Effector CD4-positive, alpha-beta T cell (primary cell): ENCODE measurements around the gene GAMT.
"Not testable (repeated sequence)": the region's sequence is repeated elsewhere in the genome, so short reads cannot be mapped to it uniquely, and the experiment has no call there.

Experiments used
- DNase-seq: peaks from one replicate; pipeline ENCODE4 v3.0.0-alpha.2; 2020

GAMT gene

DNA sequence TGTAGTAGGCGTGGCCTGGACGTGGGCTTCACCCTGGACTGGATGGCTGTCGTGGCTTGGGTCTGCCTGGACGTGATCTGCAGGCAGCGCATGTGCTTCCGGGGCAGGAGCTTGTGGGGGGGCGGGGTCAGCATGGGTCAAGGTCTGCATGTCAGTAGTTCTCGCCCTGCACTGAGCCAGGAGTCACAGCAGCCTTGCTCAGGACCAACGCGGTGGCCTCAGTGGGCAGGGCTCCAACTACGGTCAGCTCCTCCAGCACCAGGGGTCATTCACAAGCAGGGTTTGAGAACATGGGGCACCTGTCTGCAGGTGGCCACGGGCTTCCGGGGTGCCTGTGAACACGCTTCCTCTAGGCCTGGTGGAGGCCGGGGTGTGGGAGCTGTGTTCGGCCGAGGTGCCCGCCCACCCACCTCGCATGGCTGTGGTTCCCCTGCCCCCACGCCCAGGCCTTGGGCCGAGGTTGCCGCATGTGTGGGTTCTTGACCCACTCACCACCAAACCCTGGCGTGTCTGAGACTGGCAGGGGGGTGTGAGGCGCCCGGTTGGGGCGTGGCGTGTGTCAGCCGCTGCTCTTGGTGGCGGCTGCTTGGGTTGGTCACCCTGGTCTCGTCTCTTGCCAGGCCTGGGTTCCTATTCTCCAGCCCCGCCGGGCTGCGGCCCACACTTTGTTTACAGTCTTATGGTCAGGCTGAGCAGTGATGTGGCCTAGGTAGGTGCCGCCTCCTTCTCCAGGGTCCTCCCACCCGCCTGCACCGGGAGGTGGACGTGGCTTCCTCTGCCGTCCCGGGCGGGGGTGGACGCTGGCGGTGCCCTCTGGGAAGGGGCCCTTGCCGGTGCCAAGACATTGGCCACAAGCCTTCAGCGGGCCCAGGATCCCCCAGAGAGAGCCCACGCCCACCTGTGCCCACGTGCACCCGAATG is 32.0 kb upstream of the GAMT start:
- DNase-seq = no peak

GRCh38 chr19:1432507-1432887 is 31.2 kb upstream of the GAMT start:
- no peak for DNase-seq

GRCh38 chr19:1431759-1432506 is 30.6 kb upstream of the GAMT start:
- DNase-seq = no peak

- no peak for DNase-seq
These were observed 28.9 kb upstream of the GAMT start for GRCh38 chr19:1430246-1430645.

DNA sequence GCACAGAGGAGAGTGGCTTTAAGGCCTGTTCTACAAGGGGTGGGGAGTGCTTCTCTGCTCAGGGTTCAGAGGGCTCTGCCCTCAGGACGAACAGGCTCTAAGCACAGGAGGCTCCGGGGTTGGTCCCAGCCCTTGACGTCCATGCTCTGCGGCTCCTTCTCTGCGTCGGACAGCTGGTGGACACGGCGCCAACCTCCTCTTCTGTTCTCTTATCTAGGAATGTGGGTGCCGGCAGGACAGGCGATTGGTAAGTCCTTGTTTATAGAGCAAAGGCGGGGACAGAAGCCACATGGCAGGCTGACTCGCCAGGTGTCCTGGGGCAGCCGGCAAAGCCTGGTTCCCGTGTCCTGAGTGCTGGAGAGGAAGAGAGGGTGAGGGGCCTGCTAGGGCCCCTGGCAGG is 28.4 kb upstream of the GAMT start:
- no peak for DNase-seq

GRCh38 chr19:1428738-1429391 is 27.5 kb upstream of the GAMT start:
- DNase-seq = no peak

DNA sequence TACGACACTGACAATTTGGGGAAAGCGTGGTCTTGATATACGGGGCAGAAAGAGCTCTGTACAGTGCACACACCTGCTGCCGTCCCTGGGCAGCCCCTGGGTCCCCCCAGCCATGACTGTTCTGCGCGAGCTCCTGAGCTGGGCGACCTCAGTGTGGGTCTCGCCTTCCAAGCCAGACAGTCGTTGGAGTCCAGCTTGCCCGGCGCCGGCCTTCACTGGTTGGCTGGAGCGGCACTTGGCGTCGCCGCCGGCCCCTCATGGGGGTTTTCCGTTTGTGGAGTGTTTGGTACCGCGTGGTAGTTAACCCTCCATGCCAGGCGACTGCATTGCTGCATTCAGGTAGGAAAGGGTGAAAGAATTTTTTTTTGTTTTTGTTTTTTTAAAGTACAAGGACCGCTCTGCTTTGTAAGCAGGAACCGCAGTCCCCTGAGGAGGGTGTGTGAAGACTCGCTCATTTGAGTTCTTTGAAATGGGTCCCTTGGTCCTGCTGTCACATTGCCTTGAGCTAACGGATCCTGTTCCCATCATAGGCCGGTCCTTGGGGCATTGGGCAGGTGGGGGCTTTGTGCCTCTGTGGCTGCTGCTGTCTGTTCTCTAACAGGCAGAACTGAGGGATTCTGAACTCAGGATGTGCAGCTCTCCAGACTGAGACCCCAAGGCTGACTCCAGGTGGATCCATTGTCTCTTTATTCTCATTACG is 26.0 kb upstream of the GAMT start:
- no peak for DNase-seq

GRCh38 chr19:1426736-1427135 is 25.4 kb upstream of the GAMT start:
- no peak for DNase-seq

DNA sequence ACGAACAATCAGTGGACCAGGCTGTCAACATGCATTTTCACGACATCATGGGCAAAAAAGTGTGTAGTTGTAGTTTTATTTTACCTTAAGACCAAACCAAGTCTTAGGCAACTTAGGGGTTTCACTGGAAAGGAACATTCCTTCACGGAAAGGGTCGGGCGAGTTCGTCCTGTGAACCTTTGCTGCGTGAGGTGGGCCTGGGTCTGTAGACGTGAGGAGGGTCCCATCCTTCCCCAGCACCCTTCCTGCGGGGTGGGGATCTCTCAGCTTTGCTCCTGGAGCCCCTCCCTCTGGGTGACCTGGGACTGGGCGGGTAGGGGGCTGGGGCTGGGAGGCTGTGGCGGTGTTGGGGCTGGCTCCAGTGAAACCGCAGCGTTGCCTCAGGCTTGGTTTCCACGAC is 24.6 kb upstream of the GAMT start:
- no peak for DNase-seq

DNA sequence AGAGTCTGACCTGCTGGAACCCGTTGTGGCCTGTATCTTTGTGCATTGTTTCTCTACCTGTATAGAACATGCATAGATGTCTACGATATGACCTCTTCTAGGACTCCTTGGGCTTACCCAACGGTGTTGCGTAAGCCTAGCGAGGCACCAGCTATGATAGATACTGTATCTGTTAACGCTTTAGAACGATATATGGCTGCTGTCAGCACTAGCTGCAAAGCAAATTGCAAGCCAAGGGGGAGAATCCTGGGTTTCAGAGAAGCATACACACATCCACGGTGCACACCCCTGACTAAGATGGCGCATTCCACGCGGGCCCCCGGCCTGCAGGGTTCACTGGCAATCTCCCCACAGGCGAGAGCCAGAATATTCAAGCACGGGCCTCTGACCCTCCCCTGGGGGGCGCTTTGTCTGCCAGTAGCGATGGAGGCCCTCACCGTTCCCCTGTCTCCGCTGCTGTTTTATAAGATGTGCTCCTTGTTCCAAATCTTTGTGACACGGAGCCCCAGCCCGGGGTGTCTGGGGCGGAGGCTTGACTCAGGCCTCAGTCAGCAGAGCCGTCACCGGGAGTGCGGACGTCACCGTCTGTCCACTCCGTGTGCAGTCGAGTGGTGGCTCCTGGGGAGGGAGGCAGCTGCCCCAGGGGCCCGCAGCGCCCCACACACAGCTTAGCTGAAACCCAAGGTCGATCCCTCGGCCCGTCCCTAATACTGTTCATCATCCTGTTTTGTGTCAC is 23.9 kb upstream of the GAMT start:
- no peak for DNase-seq

DNA sequence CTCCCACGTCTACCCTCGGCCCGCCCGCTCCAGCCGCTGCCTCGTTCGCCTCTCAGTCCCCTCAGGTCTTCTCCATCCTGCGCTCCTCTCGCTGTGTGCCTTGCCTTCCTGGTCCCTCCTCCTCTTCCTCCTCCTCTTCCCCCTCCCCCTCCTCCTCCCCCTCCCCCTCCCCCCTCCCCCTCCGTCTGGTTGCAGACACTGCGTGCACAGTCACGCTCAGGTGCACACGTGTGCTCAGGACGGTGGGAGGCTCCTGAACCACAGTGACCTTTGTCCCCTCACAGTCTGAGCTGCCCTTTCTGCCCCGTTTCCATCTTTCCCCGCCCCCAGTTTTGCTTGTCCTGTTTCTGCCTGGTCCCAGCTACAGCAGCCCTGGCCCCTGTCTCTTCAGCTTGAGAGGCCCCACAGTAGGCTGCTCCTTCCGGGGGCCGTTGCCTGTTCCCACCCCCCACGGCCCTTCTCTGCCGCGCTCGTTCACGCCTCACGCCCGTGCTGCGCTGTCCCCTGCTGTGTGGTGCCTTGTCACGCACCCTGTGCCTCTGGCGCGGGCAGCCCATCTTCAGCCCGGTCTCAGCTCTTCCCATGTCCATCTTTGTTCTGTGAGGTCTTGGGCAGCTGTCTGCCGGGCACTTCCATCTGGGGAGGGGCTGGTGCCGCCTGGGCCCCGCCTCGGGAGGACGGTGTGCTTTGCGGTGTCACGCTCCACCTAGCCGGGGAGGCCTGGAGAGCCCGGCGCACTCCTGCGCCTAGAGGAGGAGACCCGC is 23.0 kb upstream of the GAMT start:
- DNase-seq = no peak

- no peak for DNase-seq
These were observed 22.3 kb upstream of the GAMT start for GRCh38 chr19:1423436-1424191.

- DNase-seq = no peak
These were observed 21.6 kb upstream of the GAMT start for GRCh38 chr19:1422943-1423342.

DNA sequence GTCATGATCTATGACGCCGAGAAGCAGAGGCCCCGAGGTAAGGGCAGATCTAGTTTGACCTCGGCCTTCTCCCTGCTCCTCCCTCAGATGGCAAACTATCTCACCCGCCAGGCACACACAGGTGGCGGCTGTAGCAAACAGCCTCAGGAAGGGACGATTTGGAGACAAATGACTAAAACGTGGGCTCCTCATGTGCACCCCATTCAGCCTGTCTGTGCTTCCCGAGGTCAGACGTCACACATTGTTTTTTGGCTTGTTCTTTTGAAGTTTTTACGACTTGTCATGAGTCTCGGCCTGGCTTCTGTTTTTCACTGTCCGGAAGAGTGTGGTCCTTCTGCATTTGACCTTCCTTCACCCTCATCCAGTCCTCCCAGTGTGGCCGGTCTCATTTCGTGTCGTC is 21.0 kb upstream of the GAMT start:
- DNase-seq = no peak

GRCh38 chr19:1421958-1422305 is 20.6 kb upstream of the GAMT start:
- no peak for DNase-seq

GRCh38 chr19:1421218-1421957 is 20.0 kb upstream of the GAMT start:
- DNase-seq = no peak

GRCh38 chr19:1420590-1420989 is 19.2 kb upstream of the GAMT start:
- DNase-seq = no peak

GRCh38 chr19:1420085-1420484 is 18.7 kb upstream of the GAMT start:
- DNase-seq = not testable (repeated sequence)

DNA sequence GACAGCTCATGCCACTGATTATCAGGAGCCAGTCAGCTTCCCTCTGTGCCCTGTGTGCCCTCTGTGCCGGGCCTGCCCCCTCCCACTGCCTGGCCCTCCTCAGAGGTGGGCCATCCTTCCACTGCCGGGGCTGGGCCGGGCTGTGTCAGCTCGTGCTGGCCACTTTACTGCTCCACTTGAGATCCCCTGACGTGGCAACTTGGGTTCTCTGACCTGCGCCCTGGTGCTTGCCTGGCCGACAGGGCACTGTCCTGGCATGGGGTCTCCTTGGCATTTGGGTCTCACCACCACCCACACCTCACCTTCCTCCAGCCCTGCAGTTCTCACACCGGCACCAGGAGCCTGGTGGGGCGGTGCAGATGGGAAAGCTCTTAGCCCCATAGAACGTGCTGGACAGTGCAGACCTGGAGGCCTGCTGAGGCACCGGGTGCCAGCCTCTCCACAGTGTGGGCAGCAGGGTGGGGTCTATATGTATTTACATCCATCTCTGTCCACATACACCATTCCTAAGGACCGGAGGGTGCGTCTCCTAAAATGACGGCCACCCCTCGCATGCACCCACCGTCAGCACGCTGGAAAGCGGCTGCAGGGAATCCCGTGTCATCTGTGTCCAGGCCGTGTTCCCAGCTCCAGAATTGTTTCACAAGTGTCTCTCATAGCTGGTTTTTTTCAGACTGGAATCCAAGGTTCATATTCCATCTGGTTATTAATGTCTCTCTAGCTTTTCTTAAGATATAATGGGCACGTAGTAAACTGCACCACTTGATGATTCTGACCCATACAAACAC is 17.8 kb upstream of the GAMT start:
- DNase-seq = no peak

GRCh38 chr19:1418496-1418775 is 17.1 kb upstream of the GAMT start:
- DNase-seq = no peak
